GM19099 (cell line): ENCODE data around the gene TRPM4.
A peak's percentile ranks its signal among the peaks of the same experiment; 100 is the strongest.

ENCODE experiments used
- POLR2A ChIP-seq: IDR thresholded peaks from 3 replicates; pipeline ENCODE4 v1.6.1; 2011; ENCODE audit warnings: low read depth; ENCODE audit not compliant: insufficient read length; ENCODE audit errors: extremely low read depth

TRPM4 gene

GRCh38 chr19:49157445-49158224, at the start of gene TRPM4:
Gene TRPM4 (plus strand): TSS chr19:49157792. CDS start chr19:49157867, 75 bp downstream.
- no peak for TF ChIP-seq POLR2A

DNA sequence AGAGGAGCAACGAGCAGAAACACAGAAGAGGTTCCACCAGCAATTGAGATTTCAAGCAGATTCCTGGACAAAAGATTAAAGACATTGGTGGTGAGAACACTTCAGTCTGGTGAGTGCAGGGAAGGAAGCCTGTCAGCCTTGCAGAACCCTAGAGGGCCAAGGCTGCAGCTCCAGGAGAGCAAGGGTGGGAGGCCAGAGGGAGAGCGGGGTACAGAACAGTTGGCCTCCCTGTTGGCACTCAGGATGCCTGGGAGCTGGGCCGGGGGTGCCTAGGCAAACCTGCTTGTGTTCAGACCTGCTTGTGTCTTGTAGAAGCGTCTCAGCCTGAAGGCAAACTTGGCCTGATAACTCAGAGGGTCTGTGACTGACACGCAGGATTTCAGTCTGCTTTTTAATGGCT, 48.5 kb upstream of the TRPM4 start:
- peak; percentile 10 for TF ChIP-seq POLR2A

GRCh38 chr19:49109569-49110233, 47.9 kb upstream of the TRPM4 start:
- peak; percentile 7 for TF ChIP-seq POLR2A

DNA sequence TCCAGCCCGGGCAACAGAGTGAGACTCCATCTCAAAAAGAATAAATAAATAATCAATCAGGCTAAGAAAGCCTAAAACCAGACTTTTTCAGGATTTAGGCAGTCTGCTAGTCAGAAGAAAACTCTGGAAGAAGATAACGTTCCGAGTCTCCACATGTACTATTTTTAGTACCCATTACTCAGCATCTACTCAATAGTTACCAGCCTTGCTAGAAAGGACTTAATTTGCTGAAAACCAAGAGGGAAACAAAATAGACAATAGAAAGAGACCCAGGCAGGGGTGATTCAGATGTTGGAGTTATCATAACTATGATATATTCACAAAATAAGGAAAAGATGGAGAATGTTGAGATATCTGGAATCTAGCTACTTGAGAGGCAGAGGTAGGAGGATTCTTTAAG, 47.0 kb upstream of the TRPM4 start:
- TF ChIP-seq POLR2A = no peak

GRCh38 chr19:49111218-49111998, 46.2 kb upstream of the TRPM4 start:
- TF ChIP-seq POLR2A = no peak

GRCh38 chr19:49113762-49114629, 43.6 kb upstream of the TRPM4 start, which contains the start of gene LIN7B:
Gene LIN7B (plus strand): TSS chr19:49114370. CDS start chr19:49114405, 35 bp downstream.
- peak; percentile 43 for TF ChIP-seq POLR2A

- TF ChIP-seq POLR2A = no peak
These were observed 42.8 kb upstream of the TRPM4 start for GRCh38 chr19:49114630-49115363.

- TF ChIP-seq POLR2A = no peak
These were observed 41.0 kb upstream of the TRPM4 start for GRCh38 chr19:49116544-49116943.

DNA sequence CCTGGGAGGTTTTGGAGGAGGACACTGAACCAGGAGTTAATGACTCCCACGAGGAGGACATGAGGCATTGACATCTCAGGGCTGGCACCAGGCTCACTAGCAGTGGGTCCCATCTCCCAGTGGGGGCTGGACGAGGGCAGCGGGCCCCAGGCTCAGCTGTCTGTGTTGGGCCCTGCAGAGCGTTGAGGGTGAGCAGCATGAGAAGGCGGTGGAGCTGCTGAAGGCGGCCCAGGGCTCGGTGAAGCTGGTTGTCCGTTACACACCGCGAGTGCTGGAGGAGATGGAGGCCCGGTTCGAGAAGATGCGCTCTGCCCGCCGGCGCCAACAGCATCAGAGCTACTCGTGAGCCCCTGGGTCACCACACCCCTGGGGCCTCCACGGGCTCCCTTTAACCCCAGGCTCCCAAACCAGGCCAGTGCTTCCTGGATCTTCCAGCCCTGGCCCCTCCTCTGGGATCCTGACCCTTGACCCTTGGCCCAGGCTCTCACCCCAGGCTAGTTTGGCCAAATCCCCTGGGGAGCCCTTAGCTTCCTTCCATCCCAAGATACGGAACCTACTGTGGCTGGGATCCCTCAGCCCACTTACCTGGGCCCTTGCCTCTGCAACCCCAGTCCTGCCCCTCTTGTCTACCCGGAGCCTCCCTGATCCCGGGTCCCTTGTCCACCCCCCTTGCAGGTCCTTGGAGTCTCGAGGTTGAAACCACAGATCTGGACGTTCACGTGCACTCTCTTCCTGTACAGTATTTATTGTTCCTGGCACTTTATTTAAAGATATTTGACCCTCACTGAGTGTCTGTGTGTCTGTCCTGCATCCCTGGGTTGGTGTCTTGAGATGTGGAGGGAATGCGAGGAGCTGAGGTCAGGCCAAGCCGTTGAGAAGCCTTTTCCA, 39.7 kb upstream of the TRPM4 start:
- TF ChIP-seq POLR2A = no peak

- peak; percentile 73 for TF ChIP-seq POLR2A
These were observed 38.8 kb upstream of the TRPM4 start, which contains the start of gene C19orf73 for GRCh38 chr19:49118565-49119410. Gene C19orf73 (minus strand): TSS chr19:49119143. CDS start chr19:49119022, 121 bp downstream.

GRCh38 chr19:49119411-49120324, 37.9 kb upstream of the TRPM4 start, which contains the start of gene PPFIA3:
Gene PPFIA3 (plus strand): TSS chr19:49119544. CDS start chr19:49127874, 8,330 bp downstream.
- TF ChIP-seq POLR2A = no peak

- no peak for TF ChIP-seq POLR2A
These were observed 37.3 kb upstream of the TRPM4 start for GRCh38 chr19:49120325-49120683.
